B cell (primary cell): ENCODE measurements around the gene ADK. TPM values are rescaled to one million over a fixed set of nuclear protein-coding genes. Genes with fewer than 3 reads are reported as not detected.

Source experiments
- ATAC-seq: fragments of 200-7000 bp; cut with Tn5 transposase; one replicate; pipeline ENCODE4 v1.10.0; 2021; ENCODE audit warnings: low read depth, mild to moderate bottlenecking, moderate number of reproducible peaks, moderate library complexity
- CTCF ChIA-PET: fragments of 350-600 bp; sonication (Branson Sonifier 250); formaldehyde crosslinking; loops from one replicate; lab custom pipeline; 2021; ENCODE audit warnings: antibody characterized with exemption, inconsistent platforms; lab: Charles Lee
- POLR2A ChIA-PET: fragments of 350-600 bp; sonication (Branson Sonifier 250); formaldehyde crosslinking; loops from one replicate; lab custom pipeline; 2021; ENCODE audit warnings: antibody characterized with exemption; lab: Charles Lee
- DNase-seq: peaks from one replicate; pipeline ENCODE4 v3.0.0; 2013
- H2AFZ ChIP-seq: 2 replicates; pipeline ENCODE4 v1.6.1; 2012; ENCODE audit warnings: mild to moderate bottlenecking, low read depth, low read length; ENCODE audit not compliant: insufficient read depth, poor library complexity, severe bottlenecking
- H3K27ac ChIP-seq, 2 donors: 1 replicate in 1 of 2; 2 replicates in 1 of 2; pipeline ENCODE4 v1.5.1; 2012 to 2013; ENCODE audit warnings: low read length in 2 of 2, mild to moderate bottlenecking in 2 of 2, moderate library complexity in 1 of 2
- H3K27me3 ChIP-seq, 4 experiments: fragments of 200-600 bp in 1 of 4; sonication (generic) in 1 of 4; replicated peaks in 1 of 4; 1 replicate in 2 of 4; 2 replicates in 2 of 4; pipeline versions ENCODE4 v1.6.1 to v1.7.0; 2013 to 2016; ENCODE audit warnings: low read length in 3 of 4, mild to moderate bottlenecking in 2 of 4, mixed read lengths in 1 of 4, moderate library complexity in 1 of 4; ENCODE audit not compliant: insufficient read depth in 4 of 4, control insufficient read depth in 3 of 4; ENCODE audit errors: control extremely low read depth in 1 of 4
- H3K36me3 ChIP-seq, 2 experiments: replicated peaks in 1 of 2; 1 replicate in 1 of 2; 2 replicates in 1 of 2; pipeline versions ENCODE4 v1.6.1 to v1.7.1; 2013; ENCODE audit warnings: low read length in 1 of 2; ENCODE audit not compliant: insufficient read depth in 2 of 2, control insufficient read depth in 1 of 2; ENCODE audit errors: control extremely low read depth in 1 of 2, extremely low read depth in 1 of 2
- H3K4me1 ChIP-seq, 2 donors: fragments of 200-600 bp in 1 of 2; sonication (generic) in 1 of 2; 1 replicate in 1 of 2; 2 replicates in 1 of 2; pipeline versions ENCODE4 v1.5.1 to v1.6.1; 2013 to 2017; ENCODE audit warnings: low read length in 2 of 2; ENCODE audit not compliant: control insufficient read depth in 2 of 2, insufficient read depth in 2 of 2
- H3K4me2 ChIP-seq: replicated peaks from 2 replicates; pipeline ENCODE3; 2012; ENCODE audit warnings: mild to moderate bottlenecking, low read depth, low read length; ENCODE audit not compliant: poor library complexity, severe bottlenecking
- H3K4me3 ChIP-seq, 5 experiments: fragments of 200-600 bp in 1 of 5; sonication (generic) in 1 of 5; 1 replicate in 3 of 5; 2 replicates in 2 of 5; pipeline versions ENCODE4 v1.5.1 to v1.7.0; 2011 to 2016; ENCODE audit warnings: low read length in 4 of 5, mild to moderate bottlenecking in 4 of 5, low read depth in 2 of 5, control low read depth in 1 of 5, moderate library complexity in 1 of 5; ENCODE audit not compliant: insufficient read depth in 1 of 5; ENCODE audit errors: control extremely low read depth in 1 of 5, extremely low read depth in 1 of 5
- H3K79me2 ChIP-seq: fragments of 200-600 bp; sonication (generic); one replicate; pipeline ENCODE4 v1.6.0; 2016; ENCODE audit warnings: low read length; ENCODE audit not compliant: control insufficient read depth, insufficient read depth
- H3K9ac ChIP-seq: fragments of 200-600 bp; sonication (generic); 2 replicates; pipeline ENCODE4 v1.6.1; 2017; ENCODE audit warnings: mild to moderate bottlenecking, low read length, moderate library complexity
- H3K9me3 ChIP-seq, 3 donors: one replicate each; pipeline versions ENCODE4 v1.6.1 to v1.7.1; 2013; ENCODE audit warnings: low read length in 2 of 3; ENCODE audit not compliant: control insufficient read depth in 2 of 3, insufficient read depth in 1 of 3; ENCODE audit errors: control extremely low read depth in 1 of 3
- H4K20me1 ChIP-seq: 2 replicates; pipeline ENCODE4 v1.6.0; 2012; ENCODE audit warnings: mild to moderate bottlenecking, low read length; ENCODE audit not compliant: insufficient read depth, control insufficient read depth, poor library complexity, severe bottlenecking
- H3K27ac Mint-ChIP-seq: one replicate; pipeline ENCODE4 v1.8.0; 2021; ENCODE audit warnings: mixed read lengths
- H3K27me3 Mint-ChIP-seq: one replicate; pipeline ENCODE4 v1.8.0; 2021; ENCODE audit warnings: mixed read lengths
- H3K4me1 Mint-ChIP-seq: one replicate; pipeline ENCODE4 v1.8.0; 2021; ENCODE audit warnings: mixed read lengths
- H3K4me3 Mint-ChIP-seq: one replicate; pipeline ENCODE4 v1.8.0; 2021; ENCODE audit warnings: mixed read lengths
- H3K9me3 Mint-ChIP-seq: one replicate; pipeline ENCODE4 v1.8.0; 2022; ENCODE audit warnings: mixed read lengths; ENCODE audit not compliant: insufficient read depth
- CTCF ChIP-seq: fragments of 200-600 bp; IDR thresholded peaks from one replicate; pipeline ENCODE4 v1.8.0; 2022; ENCODE audit warnings: antibody characterized with exemption, mild to moderate bottlenecking
- EZH2 ChIP-seq: IDR thresholded peaks from 2 replicates; pipeline ENCODE4 v1.6.1; 2012; ENCODE audit warnings: borderline replicate concordance, low read depth, mild to moderate bottlenecking, moderate library complexity, low read length; ENCODE audit not compliant: insufficient read depth, poor library complexity, severe bottlenecking
- WGBS: methylation state at CpG from one replicate; pipeline ENCODE4 v1.1.5; 2013; ENCODE audit warnings: missing lambda C conversion rate; ENCODE audit not compliant: insufficient coverage; 5-methylcytosine and 5-hydroxymethylcytosine counted together
- intact Hi-C: fragments of 100-400 bp; cut with micrococcal nuclease; formaldehyde crosslinking; loops from one replicate; pipeline ENCODE4 v1.10.0; 2022
- polyA plus RNA-seq: library from polyadenylated mRNA; depleted of rRNA; stranded (reverse); fragments of >200 nt; gene quantifications from 2 replicates; pipeline ENCODE4 v1.2.3, GENCODE V29; 2012
- total RNA-seq, 2 donors: library from RNA; stranded (reverse); fragments of 120-200 nt in 1 of 2; gene quantifications; 1 replicate in 1 of 2; 2 replicates in 1 of 2; pipeline versions ENCODE4 v1.2.3 to v1.2.4, GENCODE V29; 2013 to 2022

Gene ADK
- total and polyA plus RNA-seq, 2 donors (not counting 1 experiment from before 2014, with no cell fraction given): 37.2 to 52.6 TPM

DNA sequence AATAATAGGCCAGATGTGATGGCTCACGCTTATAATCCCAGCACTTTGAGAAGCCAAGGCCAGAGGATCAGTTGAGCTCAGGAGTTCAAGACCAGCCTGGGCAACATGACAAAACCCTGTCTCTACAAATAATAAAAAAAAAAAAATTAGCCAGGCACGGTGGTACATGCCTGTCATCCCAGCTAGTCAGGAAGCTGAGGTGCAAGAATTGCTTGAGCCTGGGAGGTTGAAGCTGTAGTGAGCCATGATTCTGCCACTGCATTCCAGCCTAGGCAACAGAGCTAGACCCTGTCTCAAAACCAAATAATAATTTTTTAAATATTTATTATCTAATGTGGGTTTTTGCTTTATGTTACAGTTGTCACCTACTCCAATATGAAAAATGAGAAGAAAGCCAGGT lies 178.9 kb downstream of the ADK start:
- H3K4me3 Mint-ChIP-seq: no peak overlapping the region
- H3K4me3 ChIP-seq: no peak overlapping the region
- peaks cover 0 to 12% of the 10 kb centered on the region in 2 experiments for H3K36me3 ChIP-seq
- peaks cover 6% of the 10 kb centered on the region for H3K4me1 Mint-ChIP-seq
- POLR2A ChIA-PET: no interaction called here
- WGBS: no CpG with 5 or more reads among the region's 2 CpGs
- H3K4me2 ChIP-seq: no peak overlapping the region
- peaks cover 48% of the 10 kb centered on the region for H4K20me1 ChIP-seq
- H3K4me1 ChIP-seq: no peaks in the 10 kb centered on the region
- no peak overlapping the region for H3K27ac ChIP-seq
- H3K9ac ChIP-seq: no peak overlapping the region
- no peak overlapping the region for H3K27ac Mint-ChIP-seq
- no peaks in the 10 kb centered on the region for H3K27me3 ChIP-seq
- CTCF ChIA-PET: no interaction called here
- H3K27me3 Mint-ChIP-seq: no peaks in the 10 kb centered on the region
- no peak for TF ChIP-seq EZH2
- TF ChIP-seq CTCF: no peak
- DNase-seq: no peak
- no peaks in the 10 kb centered on the region for H3K9me3 ChIP-seq
- no peaks in the 10 kb centered on the region for H3K9me3 Mint-ChIP-seq
- H3K79me2 ChIP-seq: peaks cover 54% of the 10 kb centered on the region
- H2AFZ ChIP-seq: no peak overlapping the region
- intact Hi-C loops: loop anchor here (10.0 kb wide), 1 partner anchor 55 kb away; no protein-coding TSS in a partner anchor
- ATAC-seq: no peak

- ChIA-PET POLR2A (no interaction called here), CTCF (no interaction called here)
- no peak overlapping the region for H3K4me3 Mint-ChIP-seq
- Histone ChIP-seq H3K4me3 (no peak overlapping the region), H3K36me3 (peaks cover 0 to 12% of the 10 kb centered on the region in 2 experiments), H4K20me1 (peaks cover 47% of the 10 kb centered on the region), H3K9ac (no peak overlapping the region), H3K79me2 (peaks cover 48% of the 10 kb centered on the region), H3K9me3 (no peaks in the 10 kb centered on the region), H3K27ac (no peak overlapping the region), H3K4me1 (no peaks in the 10 kb centered on the region), H2AFZ (no peak overlapping the region), H3K27me3 (no peaks in the 10 kb centered on the region), H3K4me2 (no peak overlapping the region)
- TF ChIP-seq CTCF (no peak), EZH2 (no peak)
- H3K27ac Mint-ChIP-seq: no peak overlapping the region
- ATAC-seq: no peak
- DNase-seq: no peak
- no peaks in the 10 kb centered on the region for H3K9me3 Mint-ChIP-seq
- peaks cover 6% of the 10 kb centered on the region for H3K4me1 Mint-ChIP-seq
- intact Hi-C loops: loop anchor here (10.0 kb wide), 1 partner anchor 54 kb away; no protein-coding TSS in a partner anchor
- no peaks in the 10 kb centered on the region for H3K27me3 Mint-ChIP-seq
- WGBS: 94% methylated on average over 2 of the region's 3 CpGs
These were observed 179.6 kb downstream of the ADK start for GRCh38 chr10:74330646-74331045.
